Measurements from ENCODE around the gene DSCAM.

GRCh38 chr21:40616377-40616704, 230.6 kb downstream of the DSCAM start:
- TF ChIP-seq CTCF (IDR thresholded peaks at IDR 0.05) (no peak), POLR2A (IDR thresholded peaks at IDR 0.05) (no peak)
